ENCODE results near the gene SPHKAP. TPM values are rescaled to one million over a fixed set of nuclear protein-coding genes. Genes with fewer than 3 reads are reported as not detected.

SPHKAP gene
- total RNA-seq, 2 donors from 2014 or later: not detected

DNA sequence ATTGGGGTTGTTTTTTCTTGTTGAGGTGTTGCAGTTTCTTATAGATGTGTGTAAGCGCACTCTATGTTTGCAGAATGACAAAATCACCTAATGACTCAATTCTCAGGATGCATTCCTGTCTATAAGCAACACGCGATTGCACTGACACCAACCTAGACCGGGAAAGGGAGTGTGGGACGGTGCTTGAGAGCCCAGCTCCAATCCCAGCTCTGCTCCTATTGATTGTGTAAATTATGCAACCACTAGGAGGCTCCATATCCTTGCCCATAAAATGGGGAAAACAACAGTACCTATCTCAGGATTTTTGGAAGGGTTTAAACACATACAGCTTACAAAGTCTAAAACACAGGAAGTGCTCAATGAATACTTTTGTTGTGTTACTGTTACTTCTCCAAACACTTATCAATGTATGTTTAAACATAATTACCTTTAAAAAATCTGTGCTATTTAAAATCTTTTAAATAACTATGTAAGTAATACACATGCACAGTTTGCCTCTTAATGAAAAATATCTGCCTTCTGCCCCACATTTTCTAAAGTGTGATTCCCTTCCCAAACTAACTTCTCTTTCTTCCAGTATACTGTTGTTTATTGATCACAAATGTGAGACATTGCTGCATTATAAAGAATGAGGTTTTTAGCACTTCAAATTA, 132.5 kb downstream of the SPHKAP start:
- no peak overlapping the region for H3K27ac Mint-ChIP-seq
- no peaks in the 10 kb centered on the region for H3K9me3 ChIP-seq (ENCODE audit: control insufficient read depth, low read length, poor library complexity, severe bottlenecking)
- H3K4me1 Mint-ChIP-seq: no peaks in the 10 kb centered on the region
- no peaks in the 10 kb centered on the region for H3K36me3 Mint-ChIP-seq (ENCODE audit: low read depth)
- ATAC-seq (no peak), DNase-seq (no peak)
- no peak overlapping the region for H3K4me3 Mint-ChIP-seq
- peaks cover 8% of the 10 kb centered on the region for H3K27me3 Mint-ChIP-seq

DNA sequence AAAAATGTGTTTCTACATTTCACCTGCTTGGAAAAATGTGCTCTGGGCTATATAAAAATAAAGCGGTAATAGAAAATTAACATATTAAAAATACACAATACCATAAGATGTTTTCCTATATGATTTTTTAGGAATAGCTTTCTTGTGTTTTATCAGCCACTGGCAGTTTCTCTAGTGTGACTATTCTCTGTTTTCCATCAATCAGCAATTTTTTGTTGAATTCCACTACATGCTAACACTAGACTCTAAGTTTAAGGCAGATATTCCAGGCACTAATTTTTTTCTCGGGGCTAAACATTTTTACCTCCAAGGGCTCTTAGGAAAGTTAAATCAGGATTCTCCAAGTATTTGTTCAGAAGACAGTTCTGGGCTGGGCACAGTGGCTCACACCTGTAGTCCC, 140.5 kb downstream of the SPHKAP start:
- DNase-seq: no peak
- H3K4me3 Mint-ChIP-seq: no peak overlapping the region
- no peaks in the 10 kb centered on the region for H3K27me3 Mint-ChIP-seq
- H3K4me1 Mint-ChIP-seq: peaks cover 4% of the 10 kb centered on the region
- no peak for ATAC-seq
- H3K27ac Mint-ChIP-seq: no peak overlapping the region
- H3K9me3 ChIP-seq (ENCODE audit: control insufficient read depth, low read length, poor library complexity, severe bottlenecking): no peaks in the 10 kb centered on the region
- H3K36me3 Mint-ChIP-seq (ENCODE audit: low read depth): peaks cover 2% of the 10 kb centered on the region

DNA sequence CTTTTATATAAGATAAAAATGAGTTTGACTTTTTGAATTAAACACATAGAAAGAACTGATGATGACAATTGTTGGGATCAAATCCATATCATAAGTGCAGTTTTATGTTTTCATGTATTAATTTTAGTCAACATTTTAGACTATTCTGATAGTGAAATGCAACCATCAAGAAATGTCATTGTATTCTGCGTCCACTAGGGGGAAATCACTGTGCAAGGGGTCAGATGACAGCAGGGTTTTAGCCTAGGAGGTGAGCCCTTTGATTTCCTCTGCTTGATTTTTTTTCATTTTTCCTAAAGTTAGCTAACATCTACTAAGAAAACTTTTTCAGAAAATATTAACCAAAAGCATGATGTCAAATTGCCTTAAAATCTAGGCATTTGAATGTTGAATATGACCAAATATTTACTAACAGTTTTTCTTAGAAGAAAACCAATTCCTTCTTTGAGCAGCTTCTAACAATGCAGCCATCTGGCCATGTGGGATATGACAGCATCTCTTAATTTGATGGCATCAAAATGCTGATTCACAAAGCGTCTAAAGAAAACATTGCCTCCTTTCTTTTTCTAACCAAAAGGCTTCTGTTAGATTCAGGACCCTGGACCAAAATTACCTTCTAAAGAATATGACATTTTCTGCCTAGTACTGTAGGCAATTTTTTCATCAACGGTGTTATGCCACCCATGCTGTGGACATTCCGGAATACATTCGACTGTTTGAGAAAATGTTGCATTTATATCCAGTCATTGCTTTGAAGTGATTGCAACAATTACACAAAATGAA, 141.5 kb downstream of the SPHKAP start:
- Mint-ChIP-seq H3K4me1 (peaks cover 4% of the 10 kb centered on the region), H3K36me3 (ENCODE audit: low read depth) (peaks cover 2% of the 10 kb centered on the region), H3K27ac (no peak overlapping the region), H3K4me3 (no peak overlapping the region), H3K27me3 (no peaks in the 10 kb centered on the region)
- no peaks in the 10 kb centered on the region for H3K9me3 ChIP-seq (ENCODE audit: control insufficient read depth, low read length, poor library complexity, severe bottlenecking)
- ATAC-seq (no peak), DNase-seq (no peak)

DNA sequence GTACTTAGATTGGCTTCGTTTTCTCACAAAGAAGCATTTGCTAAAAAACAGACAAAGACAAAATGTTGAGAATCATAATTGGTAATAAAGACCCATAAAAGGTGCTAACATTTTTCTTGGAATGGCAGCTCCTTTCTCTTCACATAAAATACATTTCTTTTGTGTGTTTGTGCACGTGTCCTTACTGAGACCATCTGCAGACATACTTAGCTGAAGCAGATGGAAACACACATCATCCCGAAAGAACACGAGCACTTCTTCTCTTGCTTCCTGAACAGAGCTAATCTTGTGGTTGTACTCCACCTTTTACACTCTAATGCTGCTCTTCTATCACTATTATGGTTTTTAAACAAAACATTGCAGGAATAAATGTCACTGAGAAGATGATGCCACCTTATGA, 142.5 kb downstream of the SPHKAP start:
- H3K4me3 Mint-ChIP-seq: no peak overlapping the region
- DNase-seq (no peak), ATAC-seq (no peak)
- H3K27ac Mint-ChIP-seq: no peak overlapping the region
- H3K9me3 ChIP-seq (ENCODE audit: control insufficient read depth, low read length, poor library complexity, severe bottlenecking): no peaks in the 10 kb centered on the region
- peaks cover 4% of the 10 kb centered on the region for H3K4me1 Mint-ChIP-seq
- H3K27me3 Mint-ChIP-seq: no peaks in the 10 kb centered on the region
- H3K36me3 Mint-ChIP-seq (ENCODE audit: low read depth): peaks cover 2% of the 10 kb centered on the region

DNA sequence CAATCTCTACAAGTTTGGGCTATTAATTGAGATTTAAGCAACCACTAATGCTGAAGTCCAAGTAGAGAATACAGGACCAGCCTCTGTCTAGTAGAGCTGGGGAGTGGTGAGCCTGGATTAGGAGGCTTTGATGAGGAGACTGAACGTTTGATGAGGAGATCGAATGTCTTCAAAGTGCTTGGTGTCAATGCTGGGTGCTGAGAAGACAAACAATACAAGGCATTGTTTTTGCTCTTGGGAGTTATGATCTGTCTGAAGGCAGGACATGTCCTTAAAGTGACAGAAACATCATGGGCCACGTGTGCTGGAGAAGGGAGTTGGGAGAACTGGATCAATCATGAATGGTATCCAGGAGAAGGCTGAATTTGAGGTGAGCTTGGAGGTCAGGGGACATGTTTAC, 143.6 kb downstream of the SPHKAP start:
- DNase-seq (no peak), ATAC-seq (no peak)
- no peak overlapping the region for H3K4me3 Mint-ChIP-seq
- H3K4me1 Mint-ChIP-seq: peaks cover 4% of the 10 kb centered on the region
- H3K36me3 Mint-ChIP-seq (ENCODE audit: low read depth): peaks cover 2% of the 10 kb centered on the region
- no peaks in the 10 kb centered on the region for H3K27me3 Mint-ChIP-seq
- no peak overlapping the region for H3K27ac Mint-ChIP-seq
- no peaks in the 10 kb centered on the region for H3K9me3 ChIP-seq (ENCODE audit: control insufficient read depth, low read length, poor library complexity, severe bottlenecking)

DNA sequence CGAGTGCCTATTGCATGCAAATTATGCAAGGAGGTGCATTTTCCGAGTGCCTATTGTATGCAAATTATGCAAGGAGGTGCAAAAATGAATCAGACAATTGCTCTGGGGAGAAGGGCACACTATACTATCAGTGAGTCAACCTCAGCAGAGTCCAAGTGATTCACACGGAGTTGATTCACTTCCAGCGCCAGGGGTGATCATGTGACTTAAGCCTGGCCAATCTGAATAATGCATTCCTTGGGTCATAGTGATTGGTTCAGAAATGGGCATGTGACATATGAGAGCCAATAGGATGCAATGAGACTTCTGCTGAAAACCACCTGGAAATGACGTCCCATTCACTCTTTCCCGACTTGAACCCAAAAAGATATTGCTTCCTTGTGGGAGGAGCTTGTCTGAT, 157.9 kb downstream of the SPHKAP start:
- H3K4me1 Mint-ChIP-seq: peaks cover 2% of the 10 kb centered on the region
- H3K9me3 ChIP-seq (ENCODE audit: control insufficient read depth, low read length, poor library complexity, severe bottlenecking): no peaks in the 10 kb centered on the region
- no peak overlapping the region for H3K27ac Mint-ChIP-seq
- H3K36me3 Mint-ChIP-seq (ENCODE audit: low read depth): no peaks in the 10 kb centered on the region
- ATAC-seq: no peak
- no peak for DNase-seq
- no peak overlapping the region for H3K4me3 Mint-ChIP-seq
- H3K27me3 Mint-ChIP-seq: peaks cover 15% of the 10 kb centered on the region

DNA sequence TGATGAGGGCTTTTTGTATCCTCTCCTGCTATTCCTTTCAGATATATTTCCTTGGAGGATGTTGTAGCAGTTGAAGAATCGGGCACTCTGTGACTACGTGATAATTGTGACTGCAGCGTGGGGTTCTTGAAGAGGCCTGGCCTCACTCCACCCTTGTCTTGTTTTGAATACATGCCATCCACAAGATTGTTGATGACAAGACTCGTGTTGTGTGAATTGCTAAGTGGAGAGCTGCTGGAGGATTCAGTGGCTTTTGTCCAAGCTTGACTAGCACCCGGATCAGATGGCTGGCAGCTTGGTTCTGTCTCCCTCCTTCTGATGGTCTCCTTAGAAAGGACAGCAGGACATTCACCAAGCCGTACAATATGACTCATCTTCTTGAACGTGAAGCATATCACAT, 163.2 kb downstream of the SPHKAP start:
- DNase-seq: no peak
- ATAC-seq: no peak
- Mint-ChIP-seq H3K4me1 (no peaks in the 10 kb centered on the region), H3K36me3 (ENCODE audit: low read depth) (no peaks in the 10 kb centered on the region), H3K4me3 (no peak overlapping the region), H3K27me3 (peaks cover 5% of the 10 kb centered on the region), H3K27ac (no peak overlapping the region)
- H3K9me3 ChIP-seq (ENCODE audit: control insufficient read depth, low read length, poor library complexity, severe bottlenecking): no peaks in the 10 kb centered on the region

DNA sequence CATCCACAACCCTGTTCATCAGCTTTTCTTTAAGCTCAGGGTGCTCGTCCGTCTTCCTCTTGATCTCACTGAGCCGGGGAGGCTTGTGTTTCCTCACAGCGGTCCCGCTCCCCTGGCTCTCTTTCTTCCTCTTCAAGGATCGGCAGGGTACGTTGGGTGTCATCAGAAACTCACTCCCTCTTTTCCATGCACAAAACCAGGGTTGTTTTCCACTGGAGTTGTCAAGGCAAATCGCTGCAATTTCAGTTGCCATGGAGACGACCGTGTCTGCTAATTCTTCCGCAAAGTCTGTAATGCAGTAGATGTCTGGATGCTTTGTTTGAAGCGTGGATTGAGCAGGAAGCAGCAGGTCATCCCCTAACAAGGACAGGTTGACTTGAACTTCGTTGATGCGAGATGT, 163.7 kb downstream of the SPHKAP start:
- Mint-ChIP-seq H3K36me3 (ENCODE audit: low read depth) (no peaks in the 10 kb centered on the region), H3K27ac (no peak overlapping the region), H3K4me3 (no peak overlapping the region), H3K4me1 (no peaks in the 10 kb centered on the region), H3K27me3 (peaks cover 5% of the 10 kb centered on the region)
- ATAC-seq (no peak), DNase-seq (no peak)
- no peaks in the 10 kb centered on the region for H3K9me3 ChIP-seq (ENCODE audit: control insufficient read depth, low read length, poor library complexity, severe bottlenecking)

DNA sequence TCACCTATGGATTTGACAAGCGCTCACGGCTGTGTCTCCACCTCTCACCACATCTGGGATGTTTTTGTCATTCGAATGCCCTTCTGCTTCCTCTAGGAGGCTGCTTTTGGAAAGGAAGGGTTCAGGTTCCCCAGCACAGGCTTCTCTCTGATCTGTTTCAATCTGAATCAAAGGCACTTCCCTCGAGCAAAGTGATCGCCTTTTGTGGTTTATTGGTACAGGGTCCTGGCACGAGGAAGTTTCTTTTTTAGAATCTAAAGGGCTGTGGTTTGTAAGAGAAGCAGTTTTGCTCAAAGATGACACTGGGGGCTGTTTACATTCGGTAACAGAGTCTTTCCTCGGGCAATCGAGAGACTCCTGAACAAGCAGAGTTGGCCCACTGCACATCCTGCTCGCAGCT, 165.1 kb downstream of the SPHKAP start:
- no peaks in the 10 kb centered on the region for H3K4me1 Mint-ChIP-seq
- no peaks in the 10 kb centered on the region for H3K9me3 ChIP-seq (ENCODE audit: control insufficient read depth, low read length, poor library complexity, severe bottlenecking)
- ATAC-seq: no peak
- no peaks in the 10 kb centered on the region for H3K36me3 Mint-ChIP-seq (ENCODE audit: low read depth)
- H3K4me3 Mint-ChIP-seq: no peak overlapping the region
- H3K27me3 Mint-ChIP-seq: peaks cover 5% of the 10 kb centered on the region
- DNase-seq: no peak
- no peak overlapping the region for H3K27ac Mint-ChIP-seq

DNA sequence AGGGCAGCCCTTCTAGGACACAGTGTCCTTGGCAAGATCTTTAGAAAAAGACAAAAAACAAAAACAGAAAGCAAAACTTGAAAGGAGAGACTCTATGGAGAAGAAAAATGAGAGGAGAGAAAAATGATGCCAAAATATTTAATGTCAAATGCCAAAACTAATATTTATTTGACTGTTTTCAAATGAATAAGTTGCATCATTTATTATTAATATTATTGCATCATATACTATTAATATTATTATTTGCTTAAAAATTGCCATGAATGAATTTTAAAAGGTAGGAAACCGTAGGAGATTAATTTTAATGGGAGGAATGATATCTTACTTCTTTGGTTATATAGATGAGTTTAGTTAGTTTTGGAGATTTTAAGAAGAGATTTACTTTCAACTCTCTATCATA, 165.7 kb downstream of the SPHKAP start:
- no peak overlapping the region for H3K27ac Mint-ChIP-seq
- no peak for ATAC-seq
- peak overlapping the region; percentile 63 for H3K4me3 Mint-ChIP-seq
- H3K36me3 Mint-ChIP-seq (ENCODE audit: low read depth): no peaks in the 10 kb centered on the region
- H3K4me1 Mint-ChIP-seq: no peaks in the 10 kb centered on the region
- peaks cover 5% of the 10 kb centered on the region for H3K27me3 Mint-ChIP-seq
- DNase-seq: no peak
- no peaks in the 10 kb centered on the region for H3K9me3 ChIP-seq (ENCODE audit: control insufficient read depth, low read length, poor library complexity, severe bottlenecking)

DNA sequence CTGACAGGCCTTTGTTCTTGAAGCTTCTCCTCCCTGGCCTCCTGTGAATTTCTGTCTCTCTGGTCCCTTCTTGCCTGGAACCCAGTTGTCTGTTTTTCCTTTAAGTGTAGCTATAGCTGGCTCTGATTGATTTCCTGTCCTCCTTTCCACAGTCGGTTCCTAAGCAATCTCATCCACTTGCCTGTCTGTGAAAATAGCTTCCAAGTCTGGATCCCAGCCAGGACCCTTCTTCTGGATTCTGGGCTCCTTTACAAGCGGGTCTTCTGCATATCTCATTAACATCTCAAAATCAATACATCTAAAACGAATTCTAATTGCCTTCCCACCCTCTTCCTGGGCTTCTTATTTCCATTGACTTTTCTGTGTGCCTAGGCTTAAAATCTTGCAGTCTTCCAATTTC, 185.1 kb downstream of the SPHKAP start:
- ATAC-seq (no peak), DNase-seq (no peak)
- H3K27ac Mint-ChIP-seq: no peak overlapping the region
- no peaks in the 10 kb centered on the region for H3K36me3 Mint-ChIP-seq (ENCODE audit: low read depth)
- H3K4me3 Mint-ChIP-seq: no peak overlapping the region
- no peaks in the 10 kb centered on the region for H3K4me1 Mint-ChIP-seq
- H3K9me3 ChIP-seq (ENCODE audit: control insufficient read depth, low read length, poor library complexity, severe bottlenecking): no peaks in the 10 kb centered on the region
- peaks cover 25% of the 10 kb centered on the region for H3K27me3 Mint-ChIP-seq

DNA sequence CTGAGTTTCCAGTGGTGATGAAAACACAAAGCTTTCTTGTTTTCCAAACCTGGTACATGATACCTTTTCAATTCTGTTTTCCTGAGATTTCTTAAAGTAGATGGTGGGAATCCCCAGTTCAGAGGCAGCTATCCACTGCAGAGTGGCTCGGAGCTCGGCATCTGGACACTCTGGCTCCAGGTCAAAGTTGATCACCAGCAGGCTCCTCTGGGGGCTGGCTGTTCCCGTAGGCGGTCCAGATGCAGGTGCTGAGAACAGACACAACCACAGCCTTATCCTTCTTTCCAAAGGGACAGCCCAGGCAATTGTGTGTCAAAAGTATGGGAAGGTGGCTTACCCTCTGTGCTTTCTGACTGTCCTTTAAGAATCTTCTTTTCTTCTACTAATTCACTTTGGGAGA, 190.6 kb downstream of the SPHKAP start:
- Mint-ChIP-seq H3K36me3 (ENCODE audit: low read depth) (no peaks in the 10 kb centered on the region), H3K27me3 (peaks cover 58% of the 10 kb centered on the region), H3K4me1 (no peaks in the 10 kb centered on the region), H3K27ac (no peak overlapping the region), H3K4me3 (no peak overlapping the region)
- DNase-seq: no peak
- no peak for ATAC-seq
- no peaks in the 10 kb centered on the region for H3K9me3 ChIP-seq (ENCODE audit: control insufficient read depth, low read length, poor library complexity, severe bottlenecking)

DNA sequence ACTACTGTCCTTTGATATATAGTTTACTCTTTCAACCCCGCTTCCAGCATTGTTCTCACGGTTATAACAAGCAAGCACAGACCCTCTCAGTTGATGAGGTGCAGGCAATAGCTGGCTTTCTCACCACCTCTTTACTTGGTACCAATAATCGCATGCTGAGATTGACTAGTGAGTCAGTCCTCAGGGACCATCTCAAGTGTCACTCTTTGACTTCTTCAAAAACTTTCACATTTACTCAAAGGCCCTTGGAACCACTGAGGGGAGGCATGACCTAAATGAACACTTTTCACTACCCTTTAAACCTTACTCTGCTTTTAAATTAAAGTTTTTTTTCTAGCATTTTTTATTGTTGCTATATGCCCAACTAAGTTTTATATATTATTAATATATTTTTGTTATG, 208.2 kb downstream of the SPHKAP start:
- Mint-ChIP-seq H3K4me1 (no peaks in the 10 kb centered on the region), H3K36me3 (ENCODE audit: low read depth) (no peaks in the 10 kb centered on the region), H3K27me3 (peaks cover 28% of the 10 kb centered on the region), H3K4me3 (no peak overlapping the region), H3K27ac (no peak overlapping the region)
- ATAC-seq (no peak), DNase-seq (no peak)
- H3K9me3 ChIP-seq (ENCODE audit: control insufficient read depth, low read length, poor library complexity, severe bottlenecking): no peaks in the 10 kb centered on the region

DNA sequence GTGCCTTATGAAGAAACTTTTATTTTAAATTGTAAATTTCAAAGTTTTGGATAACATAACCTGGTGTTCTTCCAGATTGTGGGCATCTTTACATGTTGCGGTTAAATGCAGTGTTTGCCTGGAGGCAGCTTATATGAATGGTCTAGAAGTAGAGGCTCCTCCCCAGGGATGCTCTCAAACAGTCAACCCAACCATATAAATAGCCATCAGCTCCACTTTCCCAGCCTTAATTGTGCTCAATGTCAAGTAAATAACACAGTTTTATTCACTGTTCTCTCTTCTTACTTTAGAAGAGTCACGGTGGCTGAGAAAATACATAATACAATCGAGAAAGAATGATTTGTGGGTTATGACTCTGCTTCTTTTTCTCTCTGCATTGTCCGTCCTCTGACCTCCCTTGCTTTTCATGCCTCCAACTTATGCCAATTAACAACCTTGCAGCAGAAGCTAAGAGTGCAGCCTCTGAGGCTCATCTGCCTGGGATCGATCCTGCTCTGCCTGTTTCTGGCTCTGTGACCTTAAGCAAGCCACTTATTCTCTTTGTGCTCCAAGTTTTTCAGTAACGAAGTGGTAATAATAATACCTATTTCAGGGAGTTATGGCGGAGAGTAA, 209.8 kb downstream of the SPHKAP start:
- no peaks in the 10 kb centered on the region for H3K36me3 Mint-ChIP-seq (ENCODE audit: low read depth)
- H3K9me3 ChIP-seq (ENCODE audit: control insufficient read depth, low read length, poor library complexity, severe bottlenecking): no peaks in the 10 kb centered on the region
- DNase-seq (no peak), ATAC-seq (no peak)
- peaks cover 28% of the 10 kb centered on the region for H3K27me3 Mint-ChIP-seq
- H3K4me1 Mint-ChIP-seq: no peaks in the 10 kb centered on the region
- no peak overlapping the region for H3K4me3 Mint-ChIP-seq
- H3K27ac Mint-ChIP-seq: no peak overlapping the region

Measured in T-helper 17 cell (primary cell).